Osteoblast (primary cell): ENCODE results near the gene ARIH2. TPM values are rescaled to one million over a fixed set of nuclear protein-coding genes. Genes with fewer than 3 reads are reported as not detected.
A peak's percentile ranks its signal among the peaks of the same experiment; 100 is the strongest.

Experiments used
- DNase-seq: peaks from one replicate; pipeline ENCODE4 v3.0.0; 2011; ENCODE audit warnings: low spot score, mixed read lengths; ENCODE audit not compliant: insufficient read length; ENCODE audit errors: missing footprints
- H2AFZ ChIP-seq: 2 replicates; pipeline ENCODE4 v1.6.0; 2011; ENCODE audit warnings: mild to moderate bottlenecking, low read length
- H3K27ac ChIP-seq: 2 replicates; pipeline ENCODE4 v1.5.1; 2011; ENCODE audit warnings: mild to moderate bottlenecking, low read depth, low read length, moderate library complexity
- H3K27me3 ChIP-seq: 2 replicates; pipeline ENCODE4 v1.6.0; 2012; ENCODE audit warnings: mild to moderate bottlenecking, control low read depth, inconsistent platforms, low read length, moderate library complexity; ENCODE audit not compliant: insufficient read depth
- H3K36me3 ChIP-seq: 2 replicates; pipeline ENCODE4 v1.5.1; 2011; ENCODE audit warnings: mild to moderate bottlenecking, low read length, control low read depth, moderate library complexity; ENCODE audit not compliant: insufficient read depth
- H3K4me1 ChIP-seq: 2 replicates; pipeline ENCODE4 v1.5.1; 2011; ENCODE audit warnings: mild to moderate bottlenecking, low read length, control low read depth, moderate library complexity; ENCODE audit not compliant: insufficient read depth
- H3K4me2 ChIP-seq: 2 replicates; pipeline ENCODE4 v1.6.0; 2011; ENCODE audit warnings: mild to moderate bottlenecking, low read length; ENCODE audit not compliant: insufficient read depth
- H3K4me3 ChIP-seq: fragments of 200-600 bp; sonication (generic); 3 replicates; pipeline ENCODE4 v1.5.1; 2012; ENCODE audit warnings: mild to moderate bottlenecking, low read length, inconsistent platforms; ENCODE audit not compliant: insufficient read depth
- H3K79me2 ChIP-seq: 2 replicates; pipeline ENCODE4 v1.6.0; 2012; ENCODE audit warnings: mild to moderate bottlenecking, low read length, control low read depth, inconsistent platforms; ENCODE audit not compliant: insufficient read depth
- H3K9me3 ChIP-seq: 2 replicates; pipeline ENCODE4 v1.5.1; 2011; ENCODE audit warnings: low read depth, low read length, control low read depth
- H4K20me1 ChIP-seq: 2 replicates; pipeline ENCODE4 v1.6.0; 2012; ENCODE audit warnings: mild to moderate bottlenecking, low read length, control low read depth; ENCODE audit not compliant: insufficient read depth
- total RNA-seq: library from RNA; depleted of rRNA; stranded (reverse); fragments of >200 nt; gene quantifications from 2 replicates; pipeline ENCODE4 v1.2.3, GENCODE V29; 2012
- TF ChIP-seq, protein P1 (sequence below): IDR thresholded peaks from 2 replicates; pipeline ENCODE4 v1.5.1; 2011; ENCODE audit warnings: mild to moderate bottlenecking, low read depth, low read length, moderate library complexity; ENCODE audit errors: extremely low read depth

The ARIH2 gene
- total RNA-seq, 1 donor, result 69.1 TPM

DNA sequence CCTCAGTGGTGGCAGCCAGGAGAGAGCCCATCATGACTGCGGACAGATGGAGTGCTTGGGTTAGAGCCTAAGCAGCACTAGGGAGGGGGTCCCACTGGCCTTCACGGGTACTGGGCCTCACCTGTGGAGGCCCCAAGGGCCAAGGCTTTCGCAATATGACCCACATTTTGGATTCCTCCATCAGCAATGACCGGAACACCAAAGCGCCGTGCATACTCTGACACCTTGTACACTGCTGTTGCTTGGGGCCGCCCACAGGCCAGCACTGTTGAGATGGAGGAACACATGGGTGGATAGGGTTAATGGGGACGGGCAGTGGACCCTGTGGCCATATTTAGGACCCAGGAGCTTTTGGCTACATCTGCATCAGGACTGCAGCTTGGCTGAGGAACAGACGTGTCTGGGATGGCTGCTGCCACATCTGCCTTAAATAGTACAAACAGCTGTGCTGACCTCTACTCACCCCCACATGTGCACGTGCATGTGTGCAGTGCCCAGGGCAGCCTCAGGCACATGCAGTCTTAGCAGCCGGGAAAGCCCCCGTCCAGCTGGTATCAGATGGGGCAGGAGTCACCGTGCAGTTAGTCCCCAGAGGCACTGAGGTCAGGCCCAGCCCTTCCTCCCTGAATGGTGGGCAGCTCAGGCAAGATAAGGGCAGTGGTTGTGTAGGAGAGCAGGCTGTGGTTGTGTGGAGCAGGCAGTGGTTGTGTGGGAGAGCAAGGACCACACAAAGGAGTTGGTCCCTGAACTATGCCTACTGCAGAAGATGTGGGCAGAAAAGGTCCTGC is 106.6 kb downstream of the ARIH2 start:
- peak; percentile 59 for DNase-seq
- Histone ChIP-seq H3K4me3 (no peak overlapping the region), H3K4me1 (peaks cover 41% of the 10 kb centered on the region), H3K27me3 (no peaks in the 10 kb centered on the region), H3K27ac (peak overlapping the region; percentile 18), H3K36me3 (peaks cover 54% of the 10 kb centered on the region), H4K20me1 (peaks cover 22% of the 10 kb centered on the region), H3K79me2 (peaks cover 79% of the 10 kb centered on the region), H3K4me2 (no peak overlapping the region), H3K9me3 (no peaks in the 10 kb centered on the region), H2AFZ (no peak overlapping the region)
- TF ChIP-seq, protein P1, sequence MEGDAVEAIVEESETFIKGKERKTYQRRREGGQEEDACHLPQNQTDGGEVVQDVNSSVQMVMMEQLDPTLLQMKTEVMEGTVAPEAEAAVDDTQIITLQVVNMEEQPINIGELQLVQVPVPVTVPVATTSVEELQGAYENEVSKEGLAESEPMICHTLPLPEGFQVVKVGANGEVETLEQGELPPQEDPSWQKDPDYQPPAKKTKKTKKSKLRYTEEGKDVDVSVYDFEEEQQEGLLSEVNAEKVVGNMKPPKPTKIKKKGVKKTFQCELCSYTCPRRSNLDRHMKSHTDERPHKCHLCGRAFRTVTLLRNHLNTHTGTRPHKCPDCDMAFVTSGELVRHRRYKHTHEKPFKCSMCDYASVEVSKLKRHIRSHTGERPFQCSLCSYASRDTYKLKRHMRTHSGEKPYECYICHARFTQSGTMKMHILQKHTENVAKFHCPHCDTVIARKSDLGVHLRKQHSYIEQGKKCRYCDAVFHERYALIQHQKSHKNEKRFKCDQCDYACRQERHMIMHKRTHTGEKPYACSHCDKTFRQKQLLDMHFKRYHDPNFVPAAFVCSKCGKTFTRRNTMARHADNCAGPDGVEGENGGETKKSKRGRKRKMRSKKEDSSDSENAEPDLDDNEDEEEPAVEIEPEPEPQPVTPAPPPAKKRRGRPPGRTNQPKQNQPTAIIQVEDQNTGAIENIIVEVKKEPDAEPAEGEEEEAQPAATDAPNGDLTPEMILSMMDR, result no peak

DNA sequence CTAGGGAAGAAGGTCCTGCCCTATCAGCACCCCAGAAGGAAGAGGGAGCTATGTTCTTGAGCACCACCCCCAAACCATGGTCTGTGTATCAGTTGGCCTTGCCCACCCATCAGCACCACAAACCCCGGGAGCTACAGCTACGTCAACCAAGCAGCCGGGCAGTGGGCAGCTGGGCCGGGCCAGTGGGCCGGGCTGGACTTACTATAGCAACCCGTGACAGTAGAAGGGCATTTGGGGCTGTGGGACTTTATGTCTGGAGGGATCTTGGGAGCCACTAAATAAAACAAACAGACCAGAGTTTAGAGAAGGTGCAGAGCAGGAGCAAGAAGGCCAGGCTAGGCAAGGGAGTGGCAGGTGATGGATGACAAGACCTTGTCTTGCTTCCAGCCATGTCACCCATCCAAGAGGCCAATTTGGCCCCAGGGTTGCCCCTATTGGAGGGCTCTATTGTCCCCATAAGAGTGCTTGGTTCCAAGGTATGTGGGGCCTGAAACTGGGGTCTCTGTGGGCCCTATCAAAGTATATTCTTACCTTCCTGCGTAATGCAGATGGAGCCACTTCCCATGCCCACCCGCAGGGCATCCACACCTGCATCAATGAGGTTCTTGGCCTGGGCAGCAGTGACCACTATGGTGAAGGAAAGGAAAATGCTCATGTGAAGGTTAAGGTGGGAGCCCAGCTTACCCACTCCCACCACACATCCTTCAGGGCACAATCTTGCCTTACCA is 107.3 kb downstream of the ARIH2 start:
- Histone ChIP-seq H3K27ac (peak overlapping the region; percentile 18), H3K79me2 (peaks cover 71% of the 10 kb centered on the region), H3K4me2 (no peak overlapping the region)

DNA sequence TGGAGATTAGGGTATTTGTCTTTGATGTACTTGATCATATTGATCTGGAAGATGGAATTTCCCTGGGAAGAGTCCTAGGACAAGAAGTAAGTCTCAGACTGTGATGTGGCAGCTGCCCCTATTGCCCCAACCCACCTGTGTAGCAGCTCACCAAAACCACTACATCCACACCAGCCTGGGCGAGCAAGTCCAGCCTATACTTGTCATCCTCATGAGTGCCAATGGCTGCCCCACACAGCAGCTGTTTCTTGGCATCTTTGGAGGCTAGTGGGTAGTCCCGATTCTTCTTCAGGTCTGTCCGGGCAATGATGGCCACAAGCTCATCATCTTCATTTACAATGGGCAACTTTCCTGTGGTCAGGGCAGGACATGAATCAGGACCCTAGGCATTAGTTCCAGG is 107.9 kb downstream of the ARIH2 start:
- no peak overlapping the region for H3K27ac ChIP-seq
- peaks cover 38% of the 10 kb centered on the region for H3K4me1 ChIP-seq
- peak; percentile 64 for DNase-seq
- H3K9me3 ChIP-seq, result no peaks in the 10 kb centered on the region
- no peak overlapping the region for H3K4me2 ChIP-seq
- peaks cover 63% of the 10 kb centered on the region for H3K36me3 ChIP-seq
- no peak overlapping the region for H3K4me3 ChIP-seq
- H3K79me2 ChIP-seq, result peaks cover 68% of the 10 kb centered on the region
- no peak overlapping the region for H2AFZ ChIP-seq
- no peaks in the 10 kb centered on the region for H3K27me3 ChIP-seq
- TF ChIP-seq, protein P1, result no peak
- peaks cover 22% of the 10 kb centered on the region for H4K20me1 ChIP-seq

More for the DNA sequence above, 107.3 kb downstream of the ARIH2 start:
- H3K4me1 ChIP-seq, result peaks cover 38% of the 10 kb centered on the region
- peaks cover 59% of the 10 kb centered on the region for H3K36me3 ChIP-seq
- no peak overlapping the region for H2AFZ ChIP-seq
- DNase-seq, result no peak
- no peaks in the 10 kb centered on the region for H3K27me3 ChIP-seq
- peaks cover 22% of the 10 kb centered on the region for H4K20me1 ChIP-seq
- no peak overlapping the region for H3K4me3 ChIP-seq
- no peaks in the 10 kb centered on the region for H3K9me3 ChIP-seq
- TF ChIP-seq, protein P1, result no peak

DNA sequence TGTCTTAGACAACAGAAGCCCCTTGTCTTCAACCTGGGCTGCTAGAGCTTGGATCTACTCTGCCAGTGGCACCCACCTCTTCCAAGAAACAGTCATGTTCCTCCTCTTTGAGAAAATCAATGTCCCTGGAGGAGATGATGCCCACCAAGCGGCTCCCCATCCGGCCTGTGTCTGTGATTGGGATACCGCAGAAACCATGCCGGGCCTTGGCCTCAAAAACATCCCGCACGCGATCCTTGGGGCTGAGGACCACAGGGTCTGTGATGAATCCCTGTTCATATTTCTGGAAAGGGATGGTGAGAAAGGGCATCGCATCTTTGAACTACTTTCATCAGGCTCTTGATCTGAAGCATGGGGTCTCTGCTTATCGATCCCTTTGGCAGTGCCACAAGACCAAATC is 109.0 kb downstream of the ARIH2 start:
- no peaks in the 10 kb centered on the region for H3K27me3 ChIP-seq
- TF ChIP-seq, protein P1, result no peak
- no peak for DNase-seq
- peak overlapping the region; percentile 5 for H3K4me3 ChIP-seq
- H3K4me2 ChIP-seq, result peak overlapping the region; percentile 89
- H3K36me3 ChIP-seq, result peaks cover 74% of the 10 kb centered on the region
- H3K9me3 ChIP-seq, result no peaks in the 10 kb centered on the region
- peaks cover 62% of the 10 kb centered on the region for H3K79me2 ChIP-seq
- H3K4me1 ChIP-seq, result peaks cover 37% of the 10 kb centered on the region
- H4K20me1 ChIP-seq, result peaks cover 19% of the 10 kb centered on the region
- H2AFZ ChIP-seq, result no peak overlapping the region
- H3K27ac ChIP-seq, result no peak overlapping the region
